Hematopoietic multipotent progenitor cell treated with erythropoietin and hydrocortisone succinate and interleukin-3 and kit ligand, for 17 days (in vitro differentiated cells): ENCODE results near the gene MEX3B.

ENCODE experiments used
- DNase-seq: peaks from one replicate; pipeline ENCODE4 v3.0.0-alpha.2; 2015; ENCODE audit warnings: low spot score

The MEX3B gene

GRCh38 chr15:82045892-82046665 lies at the start of gene MEX3B:
MEX3B (minus strand) TSS chr15:82046018; CDS start chr15:82045705, 313 bp downstream.
- DNase-seq: peak; percentile 68

DNA sequence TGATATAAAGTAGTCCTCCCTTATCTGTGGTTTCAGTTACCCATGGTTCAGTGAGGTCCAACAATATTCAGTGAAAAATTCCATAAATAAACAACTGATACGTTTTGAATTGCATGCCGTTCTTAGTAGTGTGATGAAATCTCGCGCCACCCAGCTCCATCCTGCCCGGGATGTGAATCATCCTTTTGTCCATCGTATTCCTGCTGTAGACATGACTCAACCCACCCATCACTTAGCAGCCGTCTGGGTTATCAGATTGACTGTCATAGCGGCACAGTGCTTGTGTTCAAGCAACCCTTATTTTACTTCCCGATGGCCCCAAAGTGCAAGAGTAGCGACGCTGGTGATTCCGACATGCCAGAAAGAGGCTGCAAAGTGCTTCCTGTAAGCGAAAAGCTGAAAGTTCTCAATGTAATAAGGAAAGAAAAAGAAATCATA lies 48.0 kb upstream of the MEX3B start:
- no peak for DNase-seq

DNA sequence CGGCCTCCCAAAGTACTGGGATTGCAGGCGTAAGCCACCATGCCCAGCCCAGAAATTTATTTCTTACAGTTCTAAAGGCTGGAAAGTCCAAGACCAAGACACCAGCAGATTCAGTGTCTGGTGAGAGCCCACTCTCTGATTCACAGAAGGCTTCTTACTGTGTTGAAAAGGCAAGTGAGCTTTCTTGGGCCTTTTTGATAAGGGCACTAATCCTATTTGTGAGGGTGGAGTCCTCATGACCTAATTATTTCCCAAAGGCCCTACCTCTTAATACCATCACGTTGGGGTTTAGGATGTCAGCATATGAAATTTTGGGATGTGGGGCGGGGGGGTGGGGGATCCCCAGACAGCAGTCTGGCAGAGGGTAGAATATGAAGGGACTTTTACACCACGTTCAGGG lies 47.5 kb upstream of the MEX3B start:
- no peak for DNase-seq

DNA sequence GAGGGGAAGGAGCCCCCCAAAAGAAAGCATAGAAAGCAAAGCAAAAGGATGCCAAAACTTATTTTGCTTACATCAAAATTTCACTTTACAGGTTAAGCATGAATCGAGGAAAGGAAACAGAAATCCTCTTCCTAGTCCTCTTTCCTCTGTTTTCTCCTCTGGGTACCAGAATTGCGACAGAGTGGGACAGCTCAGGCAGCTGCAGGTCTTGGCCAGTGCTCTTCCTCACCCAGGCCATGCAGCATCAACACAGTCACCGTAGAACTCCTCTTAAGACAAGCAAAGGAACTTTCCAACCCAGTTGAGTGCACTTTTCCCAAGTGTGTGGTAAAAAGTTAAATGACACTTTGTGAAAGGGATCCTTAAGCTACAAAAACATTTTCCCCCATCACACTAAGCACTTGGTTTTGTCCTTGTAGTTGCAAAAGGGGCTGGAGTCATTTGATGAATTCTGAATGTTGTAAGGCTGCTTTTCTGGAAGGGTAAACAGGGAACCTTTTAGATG lies 45.9 kb upstream of the MEX3B start:
- DNase-seq: no peak

DNA sequence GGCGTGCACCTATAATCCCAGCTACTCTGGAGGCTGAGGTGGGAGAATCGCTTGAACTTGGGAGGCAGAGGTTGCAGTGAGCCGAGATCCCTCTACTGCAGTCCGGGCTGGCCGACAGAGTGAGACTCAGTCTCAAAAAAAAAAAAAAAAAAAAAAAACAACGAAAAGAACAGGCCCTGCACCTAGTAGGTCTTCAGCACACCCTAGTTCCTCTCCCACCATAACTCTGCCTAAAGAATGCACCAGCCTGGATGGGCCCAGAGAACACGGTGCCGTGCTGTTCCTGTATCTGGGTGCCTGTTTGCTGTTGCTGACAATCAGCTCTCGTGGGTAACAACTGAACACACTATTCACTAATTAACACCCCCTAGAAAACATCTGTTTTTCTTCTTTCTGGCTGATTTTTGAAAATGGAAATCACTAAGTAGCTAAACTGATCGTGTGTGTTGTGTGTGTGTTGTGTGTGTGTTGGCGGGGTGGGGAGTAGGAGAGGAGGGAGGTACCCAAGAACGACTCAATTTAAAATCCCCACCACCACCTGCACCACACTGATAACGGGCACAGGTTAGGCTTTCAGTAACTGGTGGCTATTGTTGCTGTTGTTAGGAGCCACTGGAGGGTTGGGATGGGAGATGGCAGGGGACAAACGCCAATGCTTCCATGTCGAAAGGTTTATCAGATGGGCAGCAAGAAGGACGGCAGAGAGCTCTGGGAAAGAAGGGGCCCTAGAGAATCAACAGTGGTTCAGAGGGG lies 40.6 kb upstream of the MEX3B start:
- no peak for DNase-seq

GRCh38 chr15:82081914-82082762 lies 36.3 kb upstream of the MEX3B start:
- no peak for DNase-seq

- no peak for DNase-seq
Observed at GRCh38 chr15:82080774-82081173, 35.0 kb upstream of the MEX3B start.

DNA sequence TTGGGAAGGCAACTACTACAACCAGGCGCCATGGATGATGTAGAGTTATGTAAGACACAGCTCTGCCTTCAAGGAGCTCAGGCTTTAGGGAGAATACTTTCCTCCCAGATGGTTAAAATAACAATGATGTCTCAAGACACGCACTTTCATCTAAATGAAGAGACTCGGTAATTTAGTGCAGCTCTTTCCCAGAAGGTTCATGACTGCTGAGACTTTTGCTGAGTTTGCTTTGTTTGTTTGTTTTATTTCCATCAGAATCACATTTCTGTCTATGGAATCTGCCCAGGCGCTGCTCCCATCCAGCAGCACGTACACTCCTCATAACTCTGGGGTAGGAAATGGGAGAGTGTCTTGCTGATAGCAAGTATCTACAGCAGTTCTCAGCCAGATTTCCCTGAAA lies 33.9 kb upstream of the MEX3B start:
- no peak for DNase-seq

DNA sequence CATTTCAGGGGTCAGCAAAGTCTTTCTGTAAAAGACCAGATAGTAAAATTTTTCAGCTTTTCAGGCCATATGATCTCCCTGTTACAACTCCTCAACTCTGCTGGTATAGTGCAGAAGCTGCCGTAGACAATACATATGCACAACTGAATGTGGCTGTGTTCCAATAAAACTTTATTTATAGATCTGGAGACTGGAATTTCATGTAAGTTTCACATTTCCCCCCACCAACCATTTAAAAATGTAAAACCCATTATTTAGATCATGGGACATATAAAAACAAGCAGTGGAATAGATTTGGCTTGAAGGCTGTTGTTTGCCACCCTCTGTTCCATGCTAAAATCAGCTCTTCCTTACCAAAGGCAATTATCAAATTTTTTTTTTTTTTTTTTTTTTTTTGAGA lies 28.8 kb upstream of the MEX3B start:
- no peak for DNase-seq

GRCh38 chr15:82072926-82073537 lies 27.2 kb upstream of the MEX3B start:
- DNase-seq: no peak

GRCh38 chr15:82066455-82066854 lies 20.6 kb upstream of the MEX3B start:
- DNase-seq: no peak

DNA sequence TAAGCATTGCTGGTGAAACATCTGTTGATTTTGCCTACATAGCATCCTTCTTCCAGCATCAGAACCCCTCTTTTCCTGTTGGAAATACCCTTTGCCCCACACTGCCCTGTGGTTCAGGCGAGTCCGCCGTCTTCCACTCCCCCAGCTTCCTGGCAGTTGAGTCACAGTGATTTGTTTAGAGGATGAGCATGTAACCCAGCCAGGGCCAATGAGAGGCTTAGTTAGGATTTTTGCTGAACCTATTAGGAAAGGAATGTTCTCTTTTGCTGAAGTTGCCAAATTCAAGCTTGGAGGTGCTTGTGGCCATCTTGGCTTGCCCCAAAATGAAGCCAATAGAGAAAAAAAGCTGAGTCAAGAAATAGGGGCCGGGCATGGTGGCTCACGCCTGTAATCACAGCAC lies 19.0 kb upstream of the MEX3B start:
- DNase-seq: no peak

DNA sequence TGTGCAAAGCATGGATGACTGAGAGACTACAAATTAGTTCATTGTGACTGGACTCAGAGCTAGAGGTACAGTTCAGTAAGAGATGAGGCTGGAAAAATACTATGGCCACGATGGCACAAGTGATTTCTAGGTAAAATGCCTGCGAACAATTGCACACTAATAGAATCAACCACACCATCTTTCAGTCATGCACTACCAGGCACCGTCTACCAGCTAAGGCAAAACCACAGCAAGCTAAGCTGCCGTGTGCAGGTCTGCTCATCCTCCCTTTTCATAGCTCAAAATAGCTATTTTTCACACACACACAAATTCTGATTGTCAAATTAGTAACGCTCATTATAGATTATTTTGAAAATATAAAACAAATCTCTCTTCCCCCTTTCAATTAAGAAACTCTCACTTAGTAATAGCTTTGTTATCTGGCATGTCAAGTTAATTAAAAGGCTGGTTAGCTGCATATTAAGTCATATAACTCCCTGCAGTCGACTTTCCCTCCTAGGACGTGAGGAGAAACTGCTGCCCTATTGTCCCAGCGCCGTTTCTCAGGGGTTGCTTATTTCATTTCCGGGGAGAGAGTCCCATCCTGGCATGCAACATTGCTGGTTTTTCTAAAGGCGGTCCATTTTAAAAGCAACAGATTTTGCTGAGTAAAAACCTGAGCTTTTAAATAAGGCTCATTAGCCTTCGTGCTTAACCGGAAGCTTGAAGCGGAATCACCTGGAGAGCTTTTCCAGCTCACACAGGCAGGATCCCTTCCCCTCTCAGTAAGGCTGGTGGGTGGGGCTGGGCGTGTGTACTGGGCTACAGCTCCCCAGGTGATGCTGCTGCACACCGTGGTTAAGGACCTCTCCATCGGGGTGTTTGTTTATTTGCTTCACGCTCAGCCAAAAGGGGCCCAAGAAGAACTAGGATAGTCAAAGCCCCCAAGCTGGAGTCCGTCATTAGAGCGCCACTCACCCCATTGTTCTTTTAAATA lies 16.9 kb upstream of the MEX3B start:
- DNase-seq: no peak

DNA sequence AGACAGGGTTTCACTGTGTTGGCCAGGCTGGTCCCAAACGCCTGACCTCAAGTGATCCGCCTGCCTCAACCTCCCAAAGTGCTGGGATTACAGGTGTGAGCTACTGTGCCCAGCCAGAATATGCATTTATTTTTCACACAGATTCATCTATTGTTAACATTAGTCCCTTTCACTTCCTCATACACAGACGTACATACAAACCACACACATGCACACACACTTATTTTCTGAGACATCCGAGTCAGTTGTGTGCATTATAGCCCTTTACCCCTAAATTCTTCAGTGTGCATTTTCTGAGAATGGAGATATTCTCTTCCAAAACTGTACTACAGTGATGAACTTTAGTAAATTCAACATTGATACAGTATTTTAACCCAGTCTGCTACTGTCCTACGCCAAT lies 15.0 kb upstream of the MEX3B start:
- DNase-seq: no peak

DNA sequence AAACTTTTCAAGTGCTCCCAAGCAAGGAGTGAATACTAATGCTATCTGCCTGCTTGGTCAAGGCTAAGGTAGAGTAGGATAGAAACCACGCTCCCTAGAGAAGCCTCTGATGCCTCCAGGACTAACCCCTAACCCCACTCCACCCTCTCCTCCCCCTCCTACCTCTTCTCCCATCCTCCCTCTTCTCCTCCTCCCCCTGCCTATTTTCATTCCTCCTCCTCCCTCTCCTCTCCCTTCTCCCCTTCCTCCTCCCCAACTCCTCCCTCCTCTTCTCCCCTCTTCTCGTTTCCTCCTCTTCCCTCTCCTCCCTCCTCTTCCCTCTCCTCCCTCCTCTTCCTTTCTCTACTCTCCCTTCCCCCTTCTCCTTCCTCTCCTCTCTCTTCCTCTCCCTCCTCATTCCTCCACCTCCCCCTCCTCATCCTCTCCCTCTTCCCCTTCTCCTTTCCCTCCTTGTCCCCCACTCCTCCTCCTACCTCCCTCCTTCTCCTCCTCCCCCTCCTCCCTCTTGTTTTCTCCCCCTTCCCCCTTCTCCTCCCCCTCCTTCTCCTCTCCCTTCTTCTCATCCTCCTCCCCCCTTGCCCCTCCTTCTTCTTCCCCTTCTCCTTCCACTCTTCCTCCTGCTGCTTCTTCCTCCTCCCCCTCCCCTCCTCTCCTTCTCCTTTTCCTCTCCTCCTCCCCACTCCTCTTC lies 12.8 kb upstream of the MEX3B start:
- DNase-seq: no peak

GRCh38 chr15:82058026-82058425 lies 12.2 kb upstream of the MEX3B start:
- DNase-seq: no peak

GRCh38 chr15:82056958-82057823 lies 11.4 kb upstream of the MEX3B start:
- DNase-seq: no peak

- no peak for DNase-seq
Observed at GRCh38 chr15:82052751-82053150, 6.9 kb upstream of the MEX3B start.

- DNase-seq: no peak
Observed at GRCh38 chr15:82051664-82052063, 5.8 kb upstream of the MEX3B start.
